COLO668 (cell line): ENCODE data around the gene SUMO3.
A peak's percentile ranks its signal among the peaks of the same experiment; 100 is the strongest.

Source experiments
- DNase-seq: peaks from one replicate; lab custom pipeline; 2025; ENCODE audit not compliant: unreplicated experiment; lab: John Stamatoyannopoulos, UW

SUMO3 gene

DNA sequence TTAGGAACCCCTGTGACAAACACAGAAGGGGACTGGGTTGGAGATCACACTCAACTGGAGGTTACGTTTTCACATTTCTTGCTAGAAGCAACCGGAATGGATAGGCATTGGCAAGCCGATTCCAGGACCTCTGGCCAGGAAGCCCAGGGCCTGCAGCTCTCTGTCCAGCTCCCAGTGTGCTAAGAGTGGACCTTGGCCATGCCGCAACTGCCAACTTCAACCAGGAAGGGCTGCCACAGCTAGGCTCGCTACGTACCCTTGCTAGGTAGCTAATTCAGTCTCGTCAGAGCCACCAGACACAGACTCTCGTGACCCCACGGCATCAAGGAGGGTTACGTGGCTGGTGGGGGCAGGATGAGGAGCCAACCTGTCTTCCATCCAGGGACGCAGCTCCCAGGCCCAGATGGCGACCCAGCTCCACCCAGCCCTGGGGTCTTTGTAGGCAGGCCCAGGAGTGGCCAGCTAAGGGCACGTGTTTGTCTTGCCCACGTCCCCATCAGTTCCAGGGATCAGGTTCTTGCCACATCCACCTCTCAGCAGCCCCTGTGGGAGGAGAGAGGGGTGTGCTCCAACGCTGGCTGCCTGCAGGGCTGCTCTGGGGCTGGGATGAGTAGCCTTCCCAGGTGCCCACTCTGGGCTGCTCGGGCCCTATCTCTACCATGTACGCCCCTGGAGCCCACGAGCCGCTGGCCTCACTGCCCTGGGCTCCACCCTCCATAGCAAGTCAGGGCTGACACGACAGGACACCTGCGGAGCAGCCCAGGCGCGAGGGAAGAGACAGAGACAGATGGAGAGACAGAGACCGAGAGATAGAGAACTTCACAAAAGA, 55.4 kb downstream of the SUMO3 start:
- DNase-seq = no peak

DNA sequence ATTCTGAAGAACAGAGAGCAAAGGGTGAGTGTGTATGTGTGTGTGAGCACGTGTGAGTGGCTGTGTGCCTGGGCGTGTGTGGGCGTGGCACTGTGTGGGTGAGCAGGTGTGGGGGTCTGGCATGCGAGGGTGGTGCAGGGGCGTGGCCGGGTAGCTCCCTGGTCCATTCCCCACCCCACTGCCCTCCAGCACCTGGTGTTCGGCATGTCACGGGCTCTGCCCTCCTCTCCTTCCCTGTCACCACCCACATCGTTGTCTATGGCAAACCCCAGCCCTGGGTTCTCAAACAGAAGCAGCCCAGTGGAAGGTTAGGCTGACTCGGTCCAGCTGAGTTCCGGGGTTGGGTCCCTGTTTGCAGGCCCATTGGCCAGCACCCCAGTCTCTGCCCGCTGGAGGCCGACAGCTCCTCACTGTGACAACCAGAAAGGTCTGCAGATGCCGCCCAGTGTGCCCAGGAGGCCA, 56.1 kb downstream of the SUMO3 start:
- peak; percentile 57 for DNase-seq

DNA sequence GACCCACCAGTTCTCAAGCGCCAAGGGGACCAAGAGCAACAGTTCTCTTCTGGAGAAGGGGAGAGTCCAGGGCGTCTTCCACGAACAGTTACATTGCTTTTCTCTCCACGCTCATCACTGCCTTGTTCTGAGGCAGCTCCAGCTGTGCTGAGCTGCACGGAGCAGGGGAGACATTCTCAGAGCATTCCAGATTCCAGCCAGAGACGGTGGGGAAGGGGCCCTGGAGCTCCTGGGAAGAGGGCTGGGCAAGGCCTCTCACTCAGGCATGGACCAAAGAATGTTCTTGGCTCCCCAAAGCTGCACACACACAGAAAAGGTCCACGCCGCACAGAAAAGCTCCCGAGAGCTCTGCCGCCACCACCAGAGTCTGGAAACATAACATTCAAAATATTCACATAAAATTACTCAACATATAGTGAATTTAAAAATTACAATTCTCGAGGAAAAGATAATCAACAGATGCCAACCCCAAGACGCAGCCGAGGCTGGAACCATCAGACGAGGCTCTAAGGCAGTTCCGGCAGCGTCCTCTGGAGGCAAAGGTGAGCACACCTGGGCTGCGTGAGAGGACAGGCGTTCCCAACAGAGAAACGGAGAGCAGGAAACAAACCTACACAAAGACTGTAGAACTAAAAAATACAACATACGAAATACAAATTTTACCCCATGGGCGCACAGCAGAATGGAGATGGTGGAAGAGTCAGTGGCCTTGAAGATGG, 56.7 kb downstream of the SUMO3 start:
- peak; percentile 74 for DNase-seq

DNA sequence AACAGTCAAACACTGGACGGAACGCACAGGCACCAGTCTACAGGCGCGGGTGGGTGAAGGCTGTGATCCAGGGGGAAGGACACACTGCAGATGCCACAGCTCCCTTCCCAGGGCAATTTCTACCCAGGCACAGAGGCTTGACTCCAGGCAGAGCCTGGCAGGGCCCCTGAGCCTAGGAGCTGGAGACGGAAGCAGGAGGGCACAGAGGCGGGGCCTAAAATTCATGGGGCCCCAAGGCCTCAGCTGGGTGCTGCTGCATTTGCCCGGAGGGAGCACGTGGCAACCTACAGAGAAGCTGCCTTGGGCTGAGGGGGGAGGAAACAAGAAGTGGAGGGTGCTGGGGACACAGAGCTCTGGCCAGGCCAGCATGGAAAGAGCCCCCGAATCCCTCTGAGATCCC, 57.5 kb downstream of the SUMO3 start:
- DNase-seq = no peak

DNA sequence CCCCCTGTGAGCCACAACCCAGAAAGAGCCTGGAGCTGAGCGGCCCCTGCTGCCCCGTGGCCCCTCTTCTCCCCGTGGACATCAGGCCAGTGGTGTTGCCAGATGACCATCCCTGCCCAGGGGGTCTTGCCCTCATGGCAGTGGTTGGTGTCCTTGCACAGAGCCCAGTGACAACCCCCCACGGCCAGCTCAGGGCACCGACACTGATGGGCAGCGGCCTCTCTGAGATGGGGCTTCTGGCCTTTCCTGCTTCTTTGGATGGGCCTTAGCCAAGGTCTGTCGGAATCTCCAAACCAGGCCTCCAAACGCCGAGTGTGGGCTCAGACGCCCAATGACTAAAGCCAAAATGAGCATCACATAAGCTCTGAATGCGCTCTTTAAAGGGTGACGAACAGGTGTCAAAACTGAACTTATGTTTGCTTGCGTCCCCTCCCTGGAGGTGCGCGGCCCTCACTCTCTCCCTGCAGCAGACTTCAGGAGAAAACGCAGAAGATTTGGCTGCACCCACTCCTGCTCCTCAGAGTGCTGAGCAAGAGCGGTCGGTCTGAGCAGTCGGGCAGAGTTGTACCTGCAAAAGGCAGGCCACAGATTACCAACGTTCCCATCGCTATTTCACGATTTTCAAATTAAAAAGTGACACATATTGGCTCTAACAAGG, 58.1 kb downstream of the SUMO3 start:
- no peak for DNase-seq

DNA sequence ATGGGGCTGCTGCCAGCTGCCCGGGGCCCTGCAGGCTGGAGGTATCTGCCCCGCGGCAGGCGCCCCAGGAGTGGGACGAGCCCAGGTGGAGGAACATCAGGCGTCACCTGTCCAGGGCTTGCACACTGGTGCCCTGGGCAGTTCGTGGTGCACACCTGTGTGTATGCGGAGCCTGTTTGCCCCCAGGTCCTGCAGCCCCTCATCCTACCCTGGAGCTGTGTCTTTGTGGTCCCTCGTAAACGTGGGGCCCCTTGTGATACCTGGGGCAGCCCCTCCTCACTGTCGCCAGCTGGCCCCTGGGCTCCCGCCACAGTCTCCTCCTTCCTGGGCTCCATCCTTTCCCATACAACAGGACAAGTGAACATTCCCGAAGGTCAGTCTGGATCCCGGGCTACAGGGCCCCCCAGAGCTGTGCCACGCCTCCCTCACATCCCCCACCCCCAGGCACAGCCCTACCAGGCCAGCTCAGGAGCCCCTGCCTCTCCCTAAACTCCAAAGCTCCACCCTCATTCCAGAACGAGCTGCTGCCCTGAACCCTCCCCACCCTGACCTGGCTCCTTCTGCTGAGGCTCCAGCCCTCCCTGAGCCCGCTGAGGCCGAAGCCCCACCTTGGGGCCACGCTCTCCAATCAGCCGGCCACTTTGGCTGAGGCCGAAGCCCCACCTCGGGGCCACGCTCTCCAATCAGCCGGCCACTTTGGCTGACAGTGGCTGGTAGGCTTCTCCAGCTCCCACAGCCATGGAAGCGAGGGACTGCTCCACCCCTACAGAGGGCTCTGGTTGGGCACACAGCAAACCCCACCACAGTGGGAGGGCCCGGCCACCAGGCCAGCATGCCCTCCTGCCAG, 58.9 kb downstream of the SUMO3 start:
- peak; percentile 36 for DNase-seq

DNA sequence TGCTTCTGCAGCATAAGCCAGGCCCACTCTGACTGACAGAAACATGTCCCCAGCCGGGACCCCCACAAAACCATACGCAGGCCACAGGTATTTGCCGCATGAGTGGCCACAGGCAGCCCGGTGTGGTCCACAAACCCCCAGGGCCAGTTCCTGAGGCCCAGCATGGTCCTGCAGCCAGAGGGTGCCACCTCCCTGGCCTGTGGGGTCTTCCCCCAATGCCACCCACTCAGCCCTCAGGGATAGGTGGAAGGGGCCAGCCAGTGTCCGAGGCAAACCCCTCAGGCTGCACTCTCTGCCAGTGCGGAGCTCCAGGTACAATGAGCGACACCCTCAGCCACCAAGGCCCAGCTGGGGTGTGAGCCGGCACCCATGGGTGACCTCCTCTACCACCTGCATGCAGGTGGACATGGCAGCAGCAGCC, 59.7 kb downstream of the SUMO3 start:
- no peak for DNase-seq

DNA sequence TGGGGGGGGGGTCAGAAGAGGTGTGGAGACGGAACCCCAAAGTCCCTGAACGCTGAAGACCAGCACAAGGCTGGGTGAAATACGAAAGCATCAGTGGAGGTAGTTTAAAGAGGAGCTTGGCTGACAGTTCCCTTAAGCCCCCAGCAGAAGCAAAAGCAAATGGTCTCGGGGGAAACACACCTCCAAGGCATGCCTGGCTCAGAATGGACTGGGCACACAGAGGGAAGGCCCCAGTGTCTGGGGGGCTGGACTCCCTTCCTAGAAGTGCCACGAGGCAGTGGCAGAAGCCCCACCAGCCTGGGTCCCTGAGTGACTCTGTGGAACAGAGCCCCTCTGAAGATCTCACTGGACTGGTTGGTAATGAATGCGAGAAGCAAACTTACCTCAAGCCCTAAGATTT, 60.1 kb downstream of the SUMO3 start:
- DNase-seq = no peak

DNA sequence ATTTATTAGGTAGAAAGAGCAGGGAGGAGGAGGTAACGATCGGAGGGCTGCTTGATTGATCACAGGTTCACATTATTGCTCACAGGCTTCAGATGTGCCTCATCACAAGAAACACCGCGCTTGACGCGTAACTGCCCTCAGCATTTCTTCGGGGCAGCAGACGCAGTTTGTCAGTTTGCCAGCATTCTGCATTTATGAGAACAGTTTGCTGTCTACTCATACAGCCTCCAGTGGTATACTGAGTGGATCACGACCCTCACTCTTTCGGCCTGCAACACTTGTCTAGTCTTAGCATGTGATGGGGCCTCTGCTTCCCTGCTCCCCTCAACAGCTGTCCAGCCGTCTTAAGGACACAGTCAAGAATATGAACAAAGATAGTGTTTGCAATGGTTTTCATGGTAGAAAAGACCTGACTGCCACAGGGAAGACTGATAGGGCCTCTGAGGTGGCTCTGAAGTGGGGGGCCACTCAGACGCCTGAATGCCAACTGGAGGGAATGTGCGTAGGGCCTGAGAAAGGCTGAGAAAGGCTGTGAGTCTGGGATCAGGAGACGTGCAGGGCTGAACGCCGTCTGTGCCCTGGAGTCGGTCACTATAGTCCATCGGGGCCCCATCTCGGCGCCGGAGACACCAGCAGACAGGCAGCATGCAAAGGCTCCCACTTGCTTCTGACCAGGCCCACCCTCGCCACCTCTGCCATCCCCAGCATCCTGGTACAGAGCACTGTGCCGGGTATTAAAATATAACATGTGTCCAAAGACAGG, 61.3 kb downstream of the SUMO3 start:
- no peak for DNase-seq
